CD14-positive monocyte (primary cell): ENCODE data around the gene BCOR. TPM values are rescaled to one million over a fixed set of nuclear protein-coding genes. Genes with fewer than 3 reads are reported as not detected.
A peak's percentile ranks its signal among the peaks of the same experiment; 100 is the strongest.

ENCODE experiments used
- DNase-seq, 3 donors: peaks; one replicate each; pipeline ENCODE4 v3.0.0-alpha.2; 2011 to 2022
- H2AFZ ChIP-seq: 2 replicates; pipeline ENCODE4 v1.6.0; 2012; ENCODE audit warnings: mild to moderate bottlenecking, low read depth, low read length, inconsistent platforms; ENCODE audit not compliant: insufficient read depth, poor library complexity, severe bottlenecking
- H3K27ac ChIP-seq, 2 donors: 1 replicate in 1 of 2; 2 replicates in 1 of 2; pipeline ENCODE4 v1.5.1; 2012 to 2013; ENCODE audit warnings: low read length in 2 of 2, control low read depth in 1 of 2, inconsistent platforms in 1 of 2, low read depth in 1 of 2, mild to moderate bottlenecking in 1 of 2
- H3K27me3 ChIP-seq, 2 donors: one replicate each; pipeline versions ENCODE4 v1.6.0 to v1.6.1; 2011 to 2013; ENCODE audit warnings: low read length in 2 of 2; ENCODE audit not compliant: control insufficient read depth in 2 of 2, insufficient read depth in 2 of 2
- H3K36me3 ChIP-seq, 2 donors: replicated peaks in 1 of 2; 1 replicate in 1 of 2; 2 replicates in 1 of 2; pipeline versions ENCODE4 v1.5.1 to v1.6.1; 2012 to 2013; ENCODE audit warnings: low read length in 2 of 2, control low read depth in 1 of 2, inconsistent platforms in 1 of 2, mild to moderate bottlenecking in 1 of 2; ENCODE audit not compliant: insufficient read depth in 2 of 2, control insufficient read depth in 1 of 2
- H3K4me1 ChIP-seq, 2 donors: 1 replicate in 1 of 2; 2 replicates in 1 of 2; pipeline versions ENCODE4 v1.5.1 to v1.6.1; 2012 to 2013; ENCODE audit warnings: low read length in 2 of 2, control low read depth in 1 of 2, inconsistent platforms in 1 of 2, mild to moderate bottlenecking in 1 of 2, moderate library complexity in 1 of 2; ENCODE audit not compliant: insufficient read depth in 2 of 2, control insufficient read depth in 1 of 2
- H3K4me2 ChIP-seq: replicated peaks from 2 replicates; pipeline ENCODE3; 2012; ENCODE audit warnings: low read length, moderate library complexity, mild to moderate bottlenecking; ENCODE audit not compliant: poor library complexity, severe bottlenecking; ENCODE audit errors: extremely low read depth
- H3K4me3 ChIP-seq, 3 experiments: fragments of 200-600 bp in 1 of 3; sonication (generic) in 1 of 3; replicated peaks in 1 of 3; 1 replicate in 2 of 3; 2 replicates in 1 of 3; pipeline ENCODE4 v1.5.1; 2011 to 2013; ENCODE audit warnings: low read length in 3 of 3, mild to moderate bottlenecking in 3 of 3, control low read depth in 2 of 3, low read depth in 2 of 3, inconsistent platforms in 1 of 3, moderate library complexity in 1 of 3
- H3K79me2 ChIP-seq: 2 replicates; pipeline ENCODE4 v1.6.0; 2012; ENCODE audit warnings: mild to moderate bottlenecking, control low read depth, inconsistent platforms, low read length, moderate library complexity; ENCODE audit not compliant: insufficient read depth
- H3K9ac ChIP-seq: 2 replicates; pipeline ENCODE4 v1.6.0; 2017; ENCODE audit warnings: low read length, mild to moderate bottlenecking; ENCODE audit not compliant: insufficient read depth, poor library complexity, severe bottlenecking
- H3K9me3 ChIP-seq, 2 donors: replicated peaks in 1 of 2; 1 replicate in 1 of 2; 2 replicates in 1 of 2; pipeline versions ENCODE4 v1.5.1 to v1.6.1; 2012 to 2013; ENCODE audit warnings: low read length in 2 of 2, control low read depth in 1 of 2; ENCODE audit not compliant: control insufficient read depth in 1 of 2, insufficient read depth in 1 of 2
- H4K20me1 ChIP-seq: 2 replicates; pipeline ENCODE4 v1.6.0; 2012; ENCODE audit warnings: mild to moderate bottlenecking, low read length, control low read depth, moderate library complexity; ENCODE audit not compliant: insufficient read depth
- H3K27ac Mint-ChIP-seq, 7 donors: one replicate each; pipeline ENCODE4 v1.8.0; 2020; ENCODE audit warnings: mild to moderate bottlenecking in 7 of 7, mixed read lengths in 7 of 7, moderate library complexity in 6 of 7, inconsistent platforms in 2 of 7
- H3K27me3 Mint-ChIP-seq, 3 donors: one replicate each; pipeline ENCODE4 v1.8.0; 2021 to 2022; ENCODE audit warnings: low read depth in 3 of 3, mild to moderate bottlenecking in 3 of 3, mixed read lengths in 3 of 3, moderate library complexity in 3 of 3, inconsistent platforms in 1 of 3
- H3K36me3 Mint-ChIP-seq, 2 donors: one replicate each; pipeline ENCODE4 v1.8.0; 2020; ENCODE audit warnings: mixed read lengths in 2 of 2, inconsistent platforms in 1 of 2, mild to moderate bottlenecking in 1 of 2
- H3K4me1 Mint-ChIP-seq: one replicate; pipeline ENCODE4 v1.8.0; 2020; ENCODE audit warnings: mild to moderate bottlenecking, mixed read lengths
- H3K4me3 Mint-ChIP-seq, 2 donors: one replicate each; pipeline ENCODE4 v1.8.0; 2020; ENCODE audit warnings: mild to moderate bottlenecking in 2 of 2, mixed read lengths in 2 of 2, moderate library complexity in 1 of 2
- H3K9me3 Mint-ChIP-seq, 7 donors: one replicate each; pipeline ENCODE4 v1.8.0; 2020 to 2022; ENCODE audit warnings: mixed read lengths in 7 of 7, mild to moderate bottlenecking in 6 of 7, moderate library complexity in 6 of 7, inconsistent platforms in 2 of 7
- CTCF ChIP-seq: fragments of 200-600 bp; IDR thresholded peaks from one replicate; pipeline ENCODE4 v1.8.0; 2022; ENCODE audit warnings: antibody characterized with exemption, mild to moderate bottlenecking
- WGBS: methylation state at CpG from one replicate; pipeline ENCODE4 v1.1.5; 2013; ENCODE audit warnings: missing lambda C conversion rate; ENCODE audit not compliant: insufficient coverage; 5-methylcytosine and 5-hydroxymethylcytosine counted together
- intact Hi-C, 2 donors: fragments of 100-400 bp; cut with micrococcal nuclease; formaldehyde crosslinking; loops; one replicate each; pipeline versions ENCODE4 v1.15.0 to v1.15.1; 2023
- polyA plus RNA-seq, 3 donors: library from polyadenylated mRNA; depleted of rRNA in 1 of 3; unstranded in 2 of 3; stranded (reverse) in 1 of 3; fragments of 300-500 nt in 2 of 3; fragments of >200 nt in 1 of 3; fragmentation: Illumina TruSeq in 2 of 3; gene quantifications; 1 replicate in 2 of 3; 2 replicates in 1 of 3; pipeline ENCODE4 v1.2.3, GENCODE V29; 2012 to 2021

BCOR gene
- polyA plus RNA-seq, 3 donors, result 1.1 to 8.2 (median 2.6) TPM

GRCh38 chrX:40012868-40013265 lies 84.9 kb downstream of the BCOR start:
- Histone ChIP-seq H3K79me2 (no peaks in the 10 kb centered on the region), H3K27me3 (peaks cover 25 to 49% of the 10 kb centered on the region in 2 donors), H3K9ac (peak overlapping the region; percentile 54), H3K4me1 (peaks cover 54 to 60% of the 10 kb centered on the region in 2 donors), H3K9me3 (peaks cover 11 to 41% of the 10 kb centered on the region in 2 donors), H2AFZ (peak overlapping the region; percentile 74), H4K20me1 (no peaks in the 10 kb centered on the region), H3K4me2 (peak overlapping the region; percentile 89), H3K4me3 (peak overlapping the region; percentile 59 to 78 (median 64)), H3K36me3 (no peaks in the 10 kb centered on the region), H3K27ac (no peak overlapping the region)
- peak in 2 of 3 donors; percentile 11 to 57 for DNase-seq
- H3K36me3 Mint-ChIP-seq, result peaks cover 3% of the 10 kb centered on the region in 2 donors
- peaks cover 44% of the 10 kb centered on the region for H3K4me1 Mint-ChIP-seq
- peaks cover 0 to 50% (median 34%) of the 10 kb centered on the region in 7 donors for H3K9me3 Mint-ChIP-seq
- peaks cover 43 to 75% (median 52%) of the 10 kb centered on the region in 3 donors for H3K27me3 Mint-ChIP-seq
- 0% methylated on average over 28 of the region's 35 CpGs for WGBS
- intact Hi-C loops, result loop anchor here (5.0 to 10.0 kb wide), 4 partner anchors 72 to 162 kb away; partner anchors contain the start of gene BCOR (in 1 of the 2)
- peak overlapping the region; percentile 83 to 90 for H3K4me3 Mint-ChIP-seq
- no peak for TF ChIP-seq CTCF
- H3K27ac Mint-ChIP-seq, result peak overlapping the region in 2 of 7 donors; percentile 9 to 61

GRCh38 chrX:40012039-40012867 lies 85.5 kb downstream of the BCOR start:
- Histone ChIP-seq H3K27ac (no peak overlapping the region), H3K9me3 (peaks cover 11 to 45% of the 10 kb centered on the region in 2 donors), H3K4me2 (peak overlapping the region; percentile 89), H4K20me1 (no peaks in the 10 kb centered on the region), H2AFZ (peak overlapping the region; percentile 74), H3K27me3 (peaks cover 30 to 55% of the 10 kb centered on the region in 2 donors), H3K36me3 (no peaks in the 10 kb centered on the region), H3K4me3 (peak overlapping the region in 2 of 3 experiments; percentile 59 to 78), H3K4me1 (peaks cover 54 to 60% of the 10 kb centered on the region in 2 donors), H3K9ac (no peak overlapping the region), H3K79me2 (no peaks in the 10 kb centered on the region)
- H3K4me3 Mint-ChIP-seq, result peak overlapping the region; percentile 83 to 90
- peaks cover 44% of the 10 kb centered on the region for H3K4me1 Mint-ChIP-seq
- peaks cover 0 to 52% (median 36%) of the 10 kb centered on the region in 7 donors for H3K9me3 Mint-ChIP-seq
- WGBS, result 11% methylated on average over 11 of the region's 60 CpGs
- H3K27ac Mint-ChIP-seq, result peak overlapping the region in 2 of 7 donors; percentile 9 to 30
- TF ChIP-seq CTCF, result no peak
- peaks cover 3% of the 10 kb centered on the region in 2 donors for H3K36me3 Mint-ChIP-seq
- DNase-seq, result peak in 1 of 3 donors; percentile 1
- H3K27me3 Mint-ChIP-seq, result peaks cover 49 to 81% (median 59%) of the 10 kb centered on the region in 3 donors
- intact Hi-C loops, result loop anchor here (5.0 to 10.0 kb wide), 4 partner anchors 73 to 163 kb away; partner anchors contain the start of gene BCOR (in 1 of the 2)
